Activated T-helper 2 cell treated with anti-CD3 and anti-CD28 coated beads, Interferon-gamma antibody, Interleukin-2, Interleukin-4, amounts not matched to agents 10 μg/mL and 5 μg/mL and 100 μg/mL, durations not matched to agents 14 hours and 24 hours and 36 hours (primary cell): ENCODE results near the gene PIGU. TPM values are rescaled to one million over a fixed set of nuclear protein-coding genes. Genes with fewer than 3 reads are reported as not detected.

Experiments used
- DNase-seq: peaks from one replicate; pipeline ENCODE4 v3.0.0; 2021; ENCODE audit warnings: low spot score
- H3K27ac Mint-ChIP-seq: one replicate; pipeline ENCODE4 v1.8.0; 2021; ENCODE audit warnings: mixed read lengths
- H3K27me3 Mint-ChIP-seq: one replicate; pipeline ENCODE4 v1.8.0; 2021; ENCODE audit warnings: low read depth, mixed read lengths
- H3K36me3 Mint-ChIP-seq: one replicate; pipeline ENCODE4 v1.8.0; 2021; ENCODE audit warnings: low read depth, mixed read lengths
- H3K4me1 Mint-ChIP-seq: one replicate; pipeline ENCODE4 v1.8.0; 2021; ENCODE audit warnings: low read depth, mixed read lengths
- H3K4me3 Mint-ChIP-seq: one replicate; pipeline ENCODE4 v1.8.0; 2021; ENCODE audit warnings: low read depth, mild to moderate bottlenecking, moderate library complexity, mixed read lengths
- H3K9me3 Mint-ChIP-seq: one replicate; pipeline ENCODE4 v1.8.0; 2021; ENCODE audit warnings: mixed read lengths
- intact Hi-C: fragments of 100-400 bp; cut with micrococcal nuclease; formaldehyde crosslinking; loops from one replicate; pipeline ENCODE4 v1.15.1; 2023
- total RNA-seq: library from RNA; stranded (reverse); gene quantifications from 2 replicates; pipeline ENCODE4 v1.2.3, GENCODE V29; 2022

PIGU gene
- total RNA-seq, 1 donor from 2014 or later = 24.9 TPM

- intact Hi-C loops = no loop called here
- no peak overlapping the region for H3K27ac Mint-ChIP-seq
- DNase-seq = no peak
- no peaks in the 10 kb centered on the region for H3K27me3 Mint-ChIP-seq
- no peaks in the 10 kb centered on the region for H3K9me3 Mint-ChIP-seq
- no peaks in the 10 kb centered on the region for H3K4me1 Mint-ChIP-seq
- peaks cover 23% of the 10 kb centered on the region for H3K36me3 Mint-ChIP-seq
- no peak overlapping the region for H3K4me3 Mint-ChIP-seq
Measured at GRCh38 chr20:34638532-34638931, 38.4 kb downstream of the PIGU start.

- DNase-seq = no peak
- Mint-ChIP-seq H3K27ac (no peak overlapping the region), H3K36me3 (peaks cover 25% of the 10 kb centered on the region), H3K27me3 (no peaks in the 10 kb centered on the region), H3K4me3 (no peak overlapping the region), H3K9me3 (no peaks in the 10 kb centered on the region), H3K4me1 (no peaks in the 10 kb centered on the region)
- intact Hi-C loops = no loop called here
Measured at GRCh38 chr20:34638039-34638292, 38.9 kb downstream of the PIGU start.

GRCh38 chr20:34637245-34638038, 39.5 kb downstream of the PIGU start:
- Mint-ChIP-seq H3K36me3 (peaks cover 30% of the 10 kb centered on the region), H3K9me3 (no peaks in the 10 kb centered on the region), H3K27ac (no peak overlapping the region), H3K4me1 (no peaks in the 10 kb centered on the region), H3K4me3 (no peak overlapping the region), H3K27me3 (no peaks in the 10 kb centered on the region)
- DNase-seq = no peak
- intact Hi-C loops = no loop called here

- intact Hi-C loops = no loop called here
- no peaks in the 10 kb centered on the region for H3K4me1 Mint-ChIP-seq
Measured at GRCh38 chr20:34636648-34637047, 40.2 kb downstream of the PIGU start.

GRCh38 chr20:34634392-34634791, 42.5 kb downstream of the PIGU start:
- H3K9me3 Mint-ChIP-seq = no peaks in the 10 kb centered on the region
- no peaks in the 10 kb centered on the region for H3K4me1 Mint-ChIP-seq
- no peak overlapping the region for H3K4me3 Mint-ChIP-seq
- intact Hi-C loops = no loop called here
- H3K27ac Mint-ChIP-seq = no peak overlapping the region
- DNase-seq = no peak
- peaks cover 39% of the 10 kb centered on the region for H3K36me3 Mint-ChIP-seq
- H3K27me3 Mint-ChIP-seq = no peaks in the 10 kb centered on the region

More at GRCh38 chr20:34636648-34637047, 40.2 kb downstream of the PIGU start:
- peaks cover 31% of the 10 kb centered on the region for H3K36me3 Mint-ChIP-seq
- no peak for DNase-seq
- H3K9me3 Mint-ChIP-seq = no peaks in the 10 kb centered on the region
- no peak overlapping the region for H3K4me3 Mint-ChIP-seq
- no peak overlapping the region for H3K27ac Mint-ChIP-seq
- no peaks in the 10 kb centered on the region for H3K27me3 Mint-ChIP-seq

- Mint-ChIP-seq H3K27ac (no peak overlapping the region), H3K4me1 (no peaks in the 10 kb centered on the region), H3K36me3 (peaks cover 34% of the 10 kb centered on the region), H3K9me3 (no peaks in the 10 kb centered on the region), H3K27me3 (no peaks in the 10 kb centered on the region), H3K4me3 (no peak overlapping the region)
- intact Hi-C loops = no loop called here
- DNase-seq = no peak
Measured at GRCh38 chr20:34632870-34633452, 43.9 kb downstream of the PIGU start.

- intact Hi-C loops = no loop called here
Measured at GRCh38 chr20:34629904-34630303, 47.0 kb downstream of the PIGU start.

GRCh38 chr20:34629342-34629741, 47.5 kb downstream of the PIGU start:
- intact Hi-C loops = no loop called here
- H3K4me1 Mint-ChIP-seq = no peaks in the 10 kb centered on the region
- peaks cover 20% of the 10 kb centered on the region for H3K36me3 Mint-ChIP-seq
- no peak for DNase-seq
- no peak overlapping the region for H3K27ac Mint-ChIP-seq
- H3K9me3 Mint-ChIP-seq = no peaks in the 10 kb centered on the region
- H3K4me3 Mint-ChIP-seq = no peak overlapping the region
- no peaks in the 10 kb centered on the region for H3K27me3 Mint-ChIP-seq

More at GRCh38 chr20:34629904-34630303, 47.0 kb downstream of the PIGU start:
- Mint-ChIP-seq H3K4me1 (no peaks in the 10 kb centered on the region), H3K9me3 (no peaks in the 10 kb centered on the region), H3K4me3 (no peak overlapping the region), H3K27ac (no peak overlapping the region), H3K27me3 (no peaks in the 10 kb centered on the region), H3K36me3 (peaks cover 25% of the 10 kb centered on the region)
- DNase-seq = no peak

GRCh38 chr20:34628026-34628425, 48.9 kb downstream of the PIGU start:
- peaks cover 20% of the 10 kb centered on the region for H3K36me3 Mint-ChIP-seq
- H3K4me1 Mint-ChIP-seq = peaks cover under 1% of the 10 kb centered on the region
- H3K4me3 Mint-ChIP-seq = no peak overlapping the region
- intact Hi-C loops = no loop called here
- no peaks in the 10 kb centered on the region for H3K27me3 Mint-ChIP-seq
- H3K9me3 Mint-ChIP-seq = no peaks in the 10 kb centered on the region
- no peak overlapping the region for H3K27ac Mint-ChIP-seq
- no peak for DNase-seq

GRCh38 chr20:34627458-34627857, 49.4 kb downstream of the PIGU start:
- intact Hi-C loops = no loop called here
- peaks cover 18% of the 10 kb centered on the region for H3K36me3 Mint-ChIP-seq
- no peaks in the 10 kb centered on the region for H3K9me3 Mint-ChIP-seq

GRCh38 chr20:34626992-34627391, 49.9 kb downstream of the PIGU start:
- no peak overlapping the region for H3K27ac Mint-ChIP-seq
- H3K4me3 Mint-ChIP-seq = no peak overlapping the region
- DNase-seq = no peak
- peaks cover 3% of the 10 kb centered on the region for H3K4me1 Mint-ChIP-seq
- intact Hi-C loops = no loop called here
- H3K27me3 Mint-ChIP-seq = no peaks in the 10 kb centered on the region
- H3K36me3 Mint-ChIP-seq = peaks cover 21% of the 10 kb centered on the region
- no peaks in the 10 kb centered on the region for H3K9me3 Mint-ChIP-seq

More at GRCh38 chr20:34627458-34627857, 49.4 kb downstream of the PIGU start:
- H3K4me3 Mint-ChIP-seq = no peak overlapping the region
- H3K27me3 Mint-ChIP-seq = no peaks in the 10 kb centered on the region
- H3K4me1 Mint-ChIP-seq = peaks cover 3% of the 10 kb centered on the region
- DNase-seq = no peak
- H3K27ac Mint-ChIP-seq = no peak overlapping the region

GRCh38 chr20:34624629-34625028, 52.3 kb downstream of the PIGU start:
- Mint-ChIP-seq H3K9me3 (no peaks in the 10 kb centered on the region), H3K27ac (no peak overlapping the region), H3K27me3 (no peaks in the 10 kb centered on the region), H3K4me1 (peaks cover 21% of the 10 kb centered on the region), H3K36me3 (peaks cover 33% of the 10 kb centered on the region), H3K4me3 (no peak overlapping the region)
- intact Hi-C loops = no loop called here
- no peak for DNase-seq

- no peaks in the 10 kb centered on the region for H3K27me3 Mint-ChIP-seq
- H3K36me3 Mint-ChIP-seq = peaks cover 40% of the 10 kb centered on the region
- intact Hi-C loops = no loop called here
- H3K9me3 Mint-ChIP-seq = no peaks in the 10 kb centered on the region
- H3K4me1 Mint-ChIP-seq = peaks cover 24% of the 10 kb centered on the region
- H3K27ac Mint-ChIP-seq = no peak overlapping the region
- no peak for DNase-seq
- no peak overlapping the region for H3K4me3 Mint-ChIP-seq
Measured at GRCh38 chr20:34622821-34623451, 54.0 kb downstream of the PIGU start.
